ENCODE measurements around the gene CD300A.

CD300A gene

GRCh38 chr17:74524653-74525464 lies 58.4 kb downstream of the CD300A start:
- no peak for DNase-seq

GRCh38 chr17:74525465-74525725 lies 59.0 kb downstream of the CD300A start:
- DNase-seq, result no peak

GRCh38 chr17:74525781-74526288 lies 59.4 kb downstream of the CD300A start:
- no peak for DNase-seq

- DNase-seq, result no peak
Measured at GRCh38 chr17:74526681-74527080, 60.2 kb downstream of the CD300A start.

- DNase-seq, result no peak
Measured at GRCh38 chr17:74527081-74527480, 60.6 kb downstream of the CD300A start.

- no peak for DNase-seq
Measured at GRCh38 chr17:74527756-74528155, 61.3 kb downstream of the CD300A start.

- DNase-seq, result no peak
Measured at GRCh38 chr17:74528491-74529199, 62.2 kb downstream of the CD300A start.

- DNase-seq, result no peak
Measured at GRCh38 chr17:74529243-74529642, 62.8 kb downstream of the CD300A start.

GRCh38 chr17:74530831-74531150 lies 64.4 kb downstream of the CD300A start:
- no peak for DNase-seq

GRCh38 chr17:74531231-74531761 lies 64.9 kb downstream of the CD300A start, which contains the start of gene CD300LB:
CD300LB (minus strand) TSS chr17:74531475; CDS start chr17:74531350, 125 bp downstream.
- DNase-seq, result no peak

GRCh38 chr17:74532115-74532514 lies 65.7 kb downstream of the CD300A start:
- peak; percentile 61 for DNase-seq

Measured in NCI-H226 (cell line).